NCI-H446 treated with DMSO at 0.1 percent for 48 hours (cell line): ENCODE measurements around the gene C1QA.

Source experiments
- DNase-seq: peaks from one replicate; lab custom pipeline; 2025; lab: John Stamatoyannopoulos, UW

The C1QA gene

GRCh38 chr1:22636353-22636752, at the start of gene C1QA:
C1QA (plus strand) TSS chr1:22636628; CDS start chr1:22637617, 989 bp downstream.
- DNase-seq, result no peak

- DNase-seq, result no peak
These were observed 49.2 kb upstream of the C1QA start for GRCh38 chr1:22587247-22587646.

DNA sequence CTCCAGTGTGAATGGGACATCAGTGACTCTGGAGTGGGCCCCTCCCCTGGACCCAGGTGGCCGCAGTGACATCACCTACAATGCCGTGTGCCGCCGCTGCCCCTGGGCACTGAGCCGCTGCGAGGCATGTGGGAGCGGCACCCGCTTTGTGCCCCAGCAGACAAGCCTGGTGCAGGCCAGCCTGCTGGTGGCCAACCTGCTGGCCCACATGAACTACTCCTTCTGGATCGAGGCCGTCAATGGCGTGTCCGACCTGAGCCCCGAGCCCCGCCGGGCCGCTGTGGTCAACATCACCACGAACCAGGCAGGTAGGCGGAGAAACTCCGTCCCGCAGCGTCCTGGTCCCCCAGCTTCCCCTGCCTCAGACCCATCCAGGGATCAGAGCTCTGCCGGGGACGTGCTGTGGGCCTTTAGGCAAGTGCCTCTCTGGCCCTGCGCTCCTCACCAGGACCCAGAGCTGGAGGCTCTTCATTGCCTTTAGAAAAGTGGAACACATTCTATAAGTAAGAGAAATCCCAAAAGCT, 47.5 kb upstream of the C1QA start:
- no peak for DNase-seq

GRCh38 chr1:22591576-22591975, 44.9 kb upstream of the C1QA start:
- DNase-seq, result no peak

DNA sequence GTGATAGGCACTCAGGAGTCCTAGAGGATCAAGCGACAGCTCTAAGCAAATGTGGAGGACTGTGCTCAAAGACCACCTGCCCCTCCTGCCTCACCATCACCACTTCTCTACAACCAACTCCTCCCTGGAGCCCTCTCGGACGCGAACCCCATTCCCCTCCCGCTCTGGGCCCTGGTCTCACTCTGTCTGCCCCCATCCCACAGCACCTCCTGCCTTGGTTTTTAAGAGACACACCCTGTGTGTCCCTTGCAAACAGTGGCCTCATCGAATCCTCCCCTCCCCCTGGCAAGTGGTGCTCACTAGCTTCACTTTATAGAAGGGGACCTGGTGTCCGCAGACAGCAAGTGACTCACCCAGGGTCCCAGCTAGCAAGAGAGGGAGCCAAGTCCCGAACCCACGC, 44.4 kb upstream of the C1QA start:
- DNase-seq, result no peak

GRCh38 chr1:22592919-22593790, 43.3 kb upstream of the C1QA start:
- no peak for DNase-seq

GRCh38 chr1:22594396-22594795, 42.0 kb upstream of the C1QA start:
- DNase-seq, result no peak

DNA sequence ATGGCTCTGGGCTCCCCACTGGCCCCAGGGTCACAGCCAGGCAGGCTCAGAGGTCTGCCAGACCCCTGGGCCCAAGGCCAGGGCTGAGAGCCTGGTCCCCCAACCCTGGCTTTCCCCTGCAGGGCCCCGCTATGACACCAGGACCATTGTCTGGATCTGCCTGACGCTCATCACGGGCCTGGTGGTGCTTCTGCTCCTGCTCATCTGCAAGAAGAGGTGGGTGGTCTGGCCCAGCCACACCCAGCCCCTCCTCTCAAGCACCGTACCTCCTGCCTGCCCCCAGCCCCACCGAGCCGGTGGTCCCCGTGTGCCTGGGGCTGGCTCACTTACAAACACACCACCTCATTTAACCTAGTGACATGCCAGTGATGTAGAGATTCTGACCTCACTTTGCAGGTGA, 41.3 kb upstream of the C1QA start:
- DNase-seq, result no peak

GRCh38 chr1:22597301-22597965, 39.0 kb upstream of the C1QA start:
- DNase-seq, result no peak

- DNase-seq, result no peak
These were observed 38.4 kb upstream of the C1QA start for GRCh38 chr1:22597996-22598395.

DNA sequence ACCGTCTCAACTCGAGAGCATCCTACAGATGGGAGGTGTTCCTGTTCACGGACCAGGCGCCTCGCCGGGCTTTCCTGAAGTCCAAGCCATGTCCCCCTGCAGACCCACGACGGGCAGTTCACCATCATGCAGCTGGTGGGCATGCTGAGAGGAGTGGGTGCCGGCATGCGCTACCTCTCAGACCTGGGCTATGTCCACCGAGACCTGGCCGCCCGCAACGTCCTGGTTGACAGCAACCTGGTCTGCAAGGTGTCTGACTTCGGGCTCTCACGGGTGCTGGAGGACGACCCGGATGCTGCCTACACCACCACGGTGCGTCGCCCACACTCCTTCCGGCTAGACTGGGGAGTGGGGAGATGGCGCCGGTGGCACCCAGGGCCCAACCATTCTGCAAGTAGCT, 37.7 kb upstream of the C1QA start:
- no peak for DNase-seq

DNA sequence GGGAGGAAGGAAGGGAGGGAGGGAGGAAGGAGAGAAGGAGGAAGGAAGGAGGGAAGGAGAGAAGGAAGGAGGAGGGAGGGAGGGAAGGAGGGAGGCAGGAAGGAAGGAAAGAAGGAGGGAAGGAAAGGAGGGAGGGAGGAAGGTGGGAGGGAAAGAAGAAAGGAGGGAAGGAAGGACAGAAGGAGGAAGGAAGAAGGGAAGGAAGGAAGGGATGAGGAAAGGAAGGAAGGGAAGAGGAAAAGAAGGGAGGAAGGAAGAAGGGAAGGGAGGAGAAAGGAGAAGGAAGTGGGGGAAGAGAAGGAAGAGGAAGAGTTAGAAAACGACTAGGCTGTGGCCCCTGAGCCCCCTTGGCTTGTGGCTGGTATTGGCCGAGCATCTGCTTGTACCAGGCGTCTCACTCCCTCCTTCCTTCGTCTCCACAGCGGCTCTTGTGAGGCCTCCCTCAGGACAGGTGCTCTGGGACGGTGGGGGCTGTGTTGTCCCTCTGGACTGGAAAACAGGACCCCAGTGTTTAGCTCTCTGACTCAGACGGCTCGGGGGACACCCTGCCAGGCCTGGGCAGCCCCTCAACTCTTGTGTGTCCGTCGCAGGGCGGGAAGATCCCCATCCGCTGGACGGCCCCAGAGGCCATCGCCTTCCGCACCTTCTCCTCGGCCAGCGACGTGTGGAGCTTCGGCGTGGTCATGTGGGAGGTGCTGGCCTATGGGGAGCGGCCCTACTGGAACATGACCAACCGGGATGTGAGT, 36.2 kb upstream of the C1QA start:
- no peak for DNase-seq

DNA sequence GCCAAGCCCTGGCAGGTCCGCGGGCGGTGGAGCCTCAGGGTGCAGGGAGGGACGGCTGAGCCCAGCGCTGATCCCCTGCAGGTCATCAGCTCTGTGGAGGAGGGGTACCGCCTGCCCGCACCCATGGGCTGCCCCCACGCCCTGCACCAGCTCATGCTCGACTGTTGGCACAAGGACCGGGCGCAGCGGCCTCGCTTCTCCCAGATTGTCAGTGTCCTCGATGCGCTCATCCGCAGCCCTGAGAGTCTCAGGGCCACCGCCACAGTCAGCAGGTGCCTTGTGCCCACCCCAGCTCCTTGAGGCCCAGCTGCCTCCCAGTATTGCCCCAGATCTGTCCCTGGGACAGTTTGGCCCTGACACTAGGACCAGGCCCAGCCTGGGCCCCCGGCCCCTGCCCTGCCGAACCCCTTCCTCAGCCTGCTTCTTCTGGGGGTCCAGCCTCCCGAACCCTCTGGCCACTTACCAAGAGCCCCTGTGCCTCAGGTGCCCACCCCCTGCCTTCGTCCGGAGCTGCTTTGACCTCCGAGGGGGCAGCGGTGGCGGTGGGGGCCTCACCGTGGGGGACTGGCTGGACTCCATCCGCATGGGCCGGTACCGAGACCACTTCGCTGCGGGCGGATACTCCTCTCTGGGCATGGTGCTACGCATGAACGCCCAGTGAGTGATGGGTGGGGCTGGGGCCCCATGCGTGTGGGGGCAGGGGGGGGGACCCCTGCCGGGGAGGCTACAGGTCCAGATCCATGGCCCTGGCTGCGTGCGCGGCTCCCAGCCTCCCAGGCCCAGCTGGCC, 35.4 kb upstream of the C1QA start:
- DNase-seq, result no peak

GRCh38 chr1:22601610-22602009, 34.8 kb upstream of the C1QA start:
- DNase-seq, result no peak

DNA sequence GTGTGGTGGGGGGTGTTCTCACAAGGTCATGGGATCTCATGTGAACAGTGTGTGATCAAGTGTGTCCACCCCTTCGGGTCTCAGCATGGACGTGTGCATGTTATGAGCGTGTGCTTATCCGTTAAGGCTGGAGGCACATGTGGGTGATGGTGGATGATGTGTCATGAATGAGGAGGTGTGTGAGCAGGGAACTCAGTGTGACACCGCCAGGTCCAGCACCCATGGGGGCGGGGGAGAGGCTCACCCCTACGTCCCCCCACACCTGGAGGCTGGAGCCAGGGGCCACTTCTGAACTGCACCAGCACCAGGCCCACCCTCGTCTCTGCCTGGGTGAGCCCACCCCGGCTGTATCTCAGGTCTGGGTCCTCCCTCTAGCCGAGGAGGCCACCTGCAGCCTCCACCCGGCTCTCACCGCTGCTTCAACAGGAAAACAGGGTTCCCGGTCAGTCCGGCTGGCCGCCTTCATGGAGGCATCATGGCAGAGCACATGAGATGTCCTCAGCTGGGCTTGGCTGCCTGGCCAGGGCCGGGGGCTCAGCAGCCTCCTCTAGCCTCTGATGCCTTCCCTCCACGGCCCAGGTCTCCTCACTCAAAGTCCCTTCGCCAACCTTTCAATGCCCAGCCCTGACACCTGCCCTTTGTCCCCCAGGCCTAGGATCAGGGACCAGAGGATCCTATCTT, 34.2 kb upstream of the C1QA start:
- DNase-seq, result no peak

DNA sequence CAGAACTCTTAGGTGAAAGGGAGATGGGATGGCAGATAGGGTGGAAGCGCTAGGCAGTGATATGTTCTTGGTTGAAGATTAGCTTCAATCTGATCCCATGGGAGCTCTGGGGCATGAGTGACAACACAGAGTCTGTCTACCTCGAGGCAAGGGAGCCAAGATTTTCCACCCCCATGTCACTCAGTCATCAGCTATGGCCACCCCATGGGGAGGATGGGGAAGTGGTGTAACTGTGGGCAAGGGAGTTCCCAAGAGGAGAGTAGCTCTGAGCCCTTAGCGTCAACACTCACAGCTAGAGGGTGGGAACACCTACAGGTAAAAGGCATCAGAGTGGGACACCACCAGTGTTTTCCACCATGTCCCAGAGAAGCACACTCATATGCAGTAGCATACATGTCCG, 30.3 kb upstream of the C1QA start:
- no peak for DNase-seq

- DNase-seq, result no peak
These were observed 29.3 kb upstream of the C1QA start for GRCh38 chr1:22607154-22607553.

DNA sequence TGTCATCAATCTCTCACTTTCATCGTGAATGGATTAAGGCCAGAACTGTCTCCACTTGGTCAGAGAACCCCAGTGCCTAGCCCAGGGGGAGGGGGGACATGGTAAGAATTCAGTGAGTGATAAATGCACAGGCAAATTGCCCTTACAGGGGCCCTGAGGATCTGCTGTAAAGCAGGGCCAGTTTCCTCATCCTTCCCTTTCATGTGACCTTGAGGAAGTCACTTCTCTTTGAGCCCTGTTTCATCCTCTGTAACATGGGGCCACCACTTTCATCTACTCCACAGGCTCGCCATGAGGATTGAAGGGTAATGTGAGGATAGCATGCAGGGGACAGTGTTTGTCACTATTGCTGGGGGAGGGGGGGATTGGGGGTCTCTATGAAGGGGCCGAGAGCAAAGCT, 28.1 kb upstream of the C1QA start:
- DNase-seq, result no peak

GRCh38 chr1:22609291-22609690, 27.1 kb upstream of the C1QA start:
- DNase-seq, result no peak

GRCh38 chr1:22611530-22611947, 24.9 kb upstream of the C1QA start:
- no peak for DNase-seq
